Ovary (tissue), 9 donors: ENCODE results near the gene ANKRD23. TPM values are rescaled to one million over a fixed set of nuclear protein-coding genes. Genes with fewer than 3 reads are reported as not detected.
A peak's percentile ranks its signal among the peaks of the same experiment; 100 is the strongest.

Source experiments
- DNase-seq, 5 donors: peaks; one replicate each; pipeline ENCODE4 v3.0.0-alpha.2; 2019 to 2020
- H3K27ac ChIP-seq, 2 donors: fragments of 200-600 bp; one replicate each; pipeline versions ENCODE4 v1.5.1 to v1.8.0; 2019 to 2022
- H3K27me3 ChIP-seq: fragments of 200-600 bp; one replicate; pipeline ENCODE4 v1.8.0; 2022
- H3K36me3 ChIP-seq: fragments of 200-600 bp; sonication (generic); one replicate; pipeline ENCODE4 v1.5.1; 2019
- H3K4me1 ChIP-seq: one replicate; pipeline ENCODE4 v1.8.1; 2013; ENCODE audit warnings: mild to moderate bottlenecking, moderate library complexity; ENCODE audit not compliant: insufficient read depth
- H3K4me3 ChIP-seq: fragments of 200-600 bp; sonication (generic); one replicate; pipeline ENCODE4 v1.5.1; 2017
- H3K9me3 ChIP-seq, 2 donors: fragments of 200-600 bp in 1 of 2; sonication (generic) in 1 of 2; one replicate each; pipeline versions ENCODE4 v1.5.1 to v1.8.1; 2013 to 2019; ENCODE audit warnings: mild to moderate bottlenecking in 1 of 2, moderate library complexity in 1 of 2
- EP300 ChIP-seq: sonication (generic); formaldehyde crosslinking; IDR thresholded peaks from one replicate; pipeline ENCODE4 v1.6.1; 2017; ENCODE audit warnings: antibody characterized with exemption
- POLR2A ChIP-seq: fragments of 450-650 bp; IDR thresholded peaks from one replicate; pipeline ENCODE4 v1.6.1; 2017; ENCODE audit warnings: antibody characterized with exemption, mild to moderate bottlenecking, moderate library complexity
- WGBS, 3 donors: extraction: QIAGEN DNeasy Blood & Tissue Kit in 1 of 3; methylation state at CpG; one replicate each; pipeline versions ENCODE4 v1.1.5 to v1.1.7; 2013 to 2017; 5-methylcytosine and 5-hydroxymethylcytosine counted together
- intact Hi-C, 4 donors: fragments of 100-400 bp; cut with DNase I; formaldehyde crosslinking; loops; one replicate each; pipeline versions ENCODE4 v1.11.0 to v1.15.1; 2022 to 2023
- polyA plus RNA-seq, 2 donors: library from polyadenylated mRNA; stranded (reverse); fragments of 200-250 nt in 1 of 2; fragments of 350-450 nt in 1 of 2; fragmentation: Illumina TruSeq in 1 of 2; extraction: RNeasy Lipid Tissue Mini Kit (QIAGEN cat#74804) in 1 of 2; gene quantifications; one replicate each; pipeline ENCODE4 v1.2.3, GENCODE V29; 2013 to 2014
- total RNA-seq, 7 donors: library from RNA; depleted of rRNA in 2 of 7; stranded (reverse); fragments of >200 nt in 2 of 7; fragmentation: NEBNext Ultra II Directional in 3 of 7; extraction: Animal tissue kit (Norgen Biotek cat#: 25700) in 3 of 7; gene quantifications; one replicate each; pipeline versions ENCODE4 v1.1.0 to v1.2.4, GENCODE V29; 2016 to 2023
- TF ChIP-seq, protein P1 (sequence below), 3 donors: fragments of 450-650 bp in 2 of 3; fragments of 200-600 bp in 1 of 3; IDR thresholded peaks; one replicate each; pipeline versions ENCODE4 v1.5.1 to v1.8.0; 2016 to 2022; ENCODE audit warnings: antibody characterized with exemption in 3 of 3, mild to moderate bottlenecking in 1 of 3
- donor health status: DM: no; HTN: no; CAD: no; lungs with moderate emphysema.
- donor health status: DM: no; HTN: no; CAD: no.
- donor health status: Bipolar disorder and iron deficiency.
- donor health status: DM: yes; HTN: yes; CAD: no.
- donor health status: DM: no; HTN: no; CAD: no.
- donor health status: DM: yes; HTN: yes; CAD: no.

ANKRD23 gene
- total and polyA plus RNA-seq, 9 donors: 1.4 to 14.1 (median 8.4) TPM

DNA sequence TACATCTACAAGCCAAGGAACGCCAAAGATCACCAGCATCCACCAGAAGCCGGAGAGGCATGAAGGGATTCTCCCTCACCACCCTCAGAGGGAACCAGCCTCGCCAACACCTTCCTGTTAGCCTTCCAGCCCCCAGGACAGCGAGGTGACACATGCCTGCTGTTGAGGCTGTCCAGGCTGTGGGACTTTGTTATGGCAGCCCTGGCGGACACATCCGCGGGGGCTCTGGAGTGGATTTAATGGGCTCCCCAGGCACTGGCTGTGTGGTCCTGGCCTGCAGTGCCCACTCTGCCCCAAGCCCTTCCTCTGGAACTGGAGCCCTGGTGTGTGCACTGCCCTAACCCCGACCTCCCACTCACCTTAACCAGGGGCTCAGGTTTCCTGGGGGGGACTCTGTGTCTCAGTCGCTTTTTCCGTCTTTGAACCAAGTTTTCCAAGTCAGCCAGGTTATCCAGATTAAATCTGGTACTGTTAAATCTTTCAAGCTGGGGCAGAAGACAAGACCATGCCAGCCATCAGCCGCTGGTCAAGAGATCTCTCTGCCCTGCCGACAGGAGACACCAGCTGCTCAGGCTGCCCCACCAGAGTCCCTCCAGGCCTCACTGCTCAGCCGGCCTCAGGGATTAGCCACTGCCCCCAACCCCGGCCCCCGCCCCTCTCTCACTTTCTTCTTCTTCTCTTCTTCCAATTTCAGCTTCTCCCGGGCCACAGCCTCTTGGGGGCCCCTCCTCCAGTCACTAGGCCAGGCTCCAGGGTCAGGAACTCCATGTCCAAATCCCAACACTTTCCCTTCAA is 1.9 kb downstream of the ANKRD23 start:
- no peak for TF ChIP-seq EP300
- TF ChIP-seq POLR2A: no peak
- no peak overlapping the region for H3K27ac ChIP-seq
- no peaks in the 10 kb centered on the region for H3K9me3 ChIP-seq
- no peak overlapping the region for H3K4me3 ChIP-seq
- H3K36me3 ChIP-seq: no peaks in the 10 kb centered on the region
- DNase-seq: no peak
- intact Hi-C loops: no loop called here
- no peaks in the 10 kb centered on the region for H3K27me3 ChIP-seq
- 81 to 87% (median 83%) methylated on average over 16 of the region's 16 CpGs for WGBS, 3 donors
- H3K4me1 ChIP-seq: peaks cover 7% of the 10 kb centered on the region

DNA sequence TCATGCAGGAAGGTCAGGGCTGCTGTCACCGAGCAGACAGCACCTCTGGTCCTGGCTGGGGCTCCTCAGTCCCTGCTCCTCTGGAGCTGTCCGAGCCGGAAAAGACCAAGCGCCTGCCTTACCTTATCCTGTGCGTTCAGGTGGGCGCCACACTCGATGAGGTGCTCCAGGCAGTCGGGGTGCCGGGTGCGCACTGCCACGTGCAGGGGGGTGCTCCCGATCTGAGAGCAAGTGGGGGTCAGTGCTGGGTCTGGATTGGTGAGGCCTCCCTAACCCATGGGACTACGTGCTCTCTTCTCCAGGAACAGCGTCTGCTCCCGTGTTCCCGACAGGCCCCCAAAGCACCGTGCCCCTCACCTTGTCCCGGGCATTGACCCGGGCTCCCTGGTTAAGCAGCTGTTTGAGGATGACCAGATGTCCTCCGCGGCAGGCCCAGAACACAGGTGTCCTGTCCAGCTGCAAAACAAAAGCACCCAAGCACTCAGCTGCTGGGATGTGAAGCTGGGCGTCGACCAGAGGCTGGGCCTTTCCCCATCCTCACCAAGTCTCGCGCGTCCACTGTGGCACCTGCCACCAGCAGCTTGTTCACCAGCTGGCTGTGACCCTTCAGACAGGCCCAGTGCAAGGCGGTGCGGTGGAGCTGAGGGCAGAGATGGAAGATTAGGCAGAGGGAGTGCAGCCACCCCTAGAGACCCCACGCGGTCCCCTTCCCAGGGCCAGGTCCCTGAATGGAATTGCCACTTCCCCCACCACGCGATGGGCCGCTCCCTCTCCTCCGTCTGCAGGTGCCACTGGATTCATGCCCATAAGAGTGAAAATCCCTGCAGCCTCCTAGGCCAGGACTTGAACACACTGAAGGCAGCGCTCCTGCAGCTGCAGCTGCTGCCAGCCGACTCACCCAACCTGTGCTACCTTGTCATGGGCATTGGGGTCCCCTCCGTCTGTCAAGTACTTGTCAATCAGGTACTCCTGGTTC is 3.7 kb downstream of the ANKRD23 start:
- Histone ChIP-seq H3K27ac (no peak overlapping the region), H3K4me3 (no peak overlapping the region), H3K27me3 (no peaks in the 10 kb centered on the region), H3K4me1 (peaks cover 7% of the 10 kb centered on the region), H3K36me3 (no peaks in the 10 kb centered on the region), H3K9me3 (no peaks in the 10 kb centered on the region)
- DNase-seq: no peak
- WGBS, 3 donors: 71 to 85% (median 73%) methylated on average over 37 of the region's 37 CpGs
- intact Hi-C loops: no loop called here
- TF ChIP-seq, protein P1, sequence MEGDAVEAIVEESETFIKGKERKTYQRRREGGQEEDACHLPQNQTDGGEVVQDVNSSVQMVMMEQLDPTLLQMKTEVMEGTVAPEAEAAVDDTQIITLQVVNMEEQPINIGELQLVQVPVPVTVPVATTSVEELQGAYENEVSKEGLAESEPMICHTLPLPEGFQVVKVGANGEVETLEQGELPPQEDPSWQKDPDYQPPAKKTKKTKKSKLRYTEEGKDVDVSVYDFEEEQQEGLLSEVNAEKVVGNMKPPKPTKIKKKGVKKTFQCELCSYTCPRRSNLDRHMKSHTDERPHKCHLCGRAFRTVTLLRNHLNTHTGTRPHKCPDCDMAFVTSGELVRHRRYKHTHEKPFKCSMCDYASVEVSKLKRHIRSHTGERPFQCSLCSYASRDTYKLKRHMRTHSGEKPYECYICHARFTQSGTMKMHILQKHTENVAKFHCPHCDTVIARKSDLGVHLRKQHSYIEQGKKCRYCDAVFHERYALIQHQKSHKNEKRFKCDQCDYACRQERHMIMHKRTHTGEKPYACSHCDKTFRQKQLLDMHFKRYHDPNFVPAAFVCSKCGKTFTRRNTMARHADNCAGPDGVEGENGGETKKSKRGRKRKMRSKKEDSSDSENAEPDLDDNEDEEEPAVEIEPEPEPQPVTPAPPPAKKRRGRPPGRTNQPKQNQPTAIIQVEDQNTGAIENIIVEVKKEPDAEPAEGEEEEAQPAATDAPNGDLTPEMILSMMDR (IDR thresholded peaks at IDR 0.05): no peak
- no peak for TF ChIP-seq POLR2A
- no peak for TF ChIP-seq EP300

DNA sequence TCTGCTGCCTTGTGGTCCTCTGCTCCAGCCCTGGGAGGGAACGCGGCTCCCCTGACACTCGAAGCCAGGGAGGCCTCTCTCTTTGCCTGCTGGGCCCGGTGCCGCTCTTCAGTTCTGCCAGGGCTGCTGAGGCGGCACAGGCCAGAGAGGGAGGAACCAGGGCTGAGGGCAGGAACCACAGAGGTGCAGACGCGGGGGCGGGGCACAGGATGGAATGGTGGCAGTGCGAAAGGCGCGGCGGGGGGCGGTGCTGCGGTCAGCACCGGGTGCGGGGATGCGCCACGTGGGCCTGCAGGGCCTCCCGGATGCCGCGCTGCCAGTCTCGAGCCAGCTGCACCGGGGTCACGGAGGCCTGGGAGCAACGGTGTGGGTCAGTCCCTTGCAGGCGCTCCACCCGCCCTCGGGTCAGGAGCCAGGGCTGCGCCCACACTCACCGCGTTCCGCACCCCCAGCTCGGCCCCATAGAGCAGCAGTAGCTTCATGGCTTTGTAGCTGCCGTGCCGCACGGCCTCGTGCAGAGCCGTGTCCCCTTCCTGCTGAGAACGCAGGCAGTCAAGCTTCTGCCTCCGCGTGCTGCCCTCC is 4.4 kb downstream of the ANKRD23 start:
- intact Hi-C loops: no loop called here
- no peak overlapping the region for H3K4me3 ChIP-seq
- TF ChIP-seq, protein P1 (IDR thresholded peaks at IDR 0.05): no peak
- TF ChIP-seq POLR2A: no peak
- TF ChIP-seq EP300: no peak
- WGBS, 3 donors: 18 to 33% (median 25%) methylated on average over 28 to 42 of the region's 42 CpGs
- H3K36me3 ChIP-seq: no peaks in the 10 kb centered on the region
- no peaks in the 10 kb centered on the region for H3K9me3 ChIP-seq
- H3K27ac ChIP-seq: peak overlapping the region in 1 of 2 donors; percentile 13
- peak in 4 of 5 donors; percentile 28 to 70 (median 48) for DNase-seq
- H3K4me1 ChIP-seq: peaks cover 7% of the 10 kb centered on the region
- no peaks in the 10 kb centered on the region for H3K27me3 ChIP-seq

GRCh38 chr2:96838345-96839292 is 5.2 kb downstream of the ANKRD23 start:
- intact Hi-C loops: no loop called here
- DNase-seq: no peak
- no peaks in the 10 kb centered on the region for H3K36me3 ChIP-seq
- H3K27ac ChIP-seq: peak overlapping the region in 1 of 2 donors; percentile 13
- TF ChIP-seq POLR2A: no peak
- no peak for TF ChIP-seq EP300
- TF ChIP-seq, protein P1 (IDR thresholded peaks at IDR 0.05): no peak
- H3K4me3 ChIP-seq: no peak overlapping the region
- peaks cover 7% of the 10 kb centered on the region for H3K4me1 ChIP-seq
- 86 to 94% (median 90%) methylated on average over 21 to 23 of the region's 23 CpGs for WGBS, 3 donors
- H3K27me3 ChIP-seq: no peaks in the 10 kb centered on the region
- no peaks in the 10 kb centered on the region for H3K9me3 ChIP-seq
